GM21723 (cell line): ENCODE measurements around the gene LAMA4.

Source experiments
- ATAC-seq: cut with Tn5 transposase; IDR thresholded peaks from one replicate; pipeline ENCODE4 v1.9.1; 2021; ENCODE audit warnings: mild to moderate bottlenecking, moderate library complexity; ENCODE audit not compliant: unreplicated experiment

LAMA4 gene

DNA sequence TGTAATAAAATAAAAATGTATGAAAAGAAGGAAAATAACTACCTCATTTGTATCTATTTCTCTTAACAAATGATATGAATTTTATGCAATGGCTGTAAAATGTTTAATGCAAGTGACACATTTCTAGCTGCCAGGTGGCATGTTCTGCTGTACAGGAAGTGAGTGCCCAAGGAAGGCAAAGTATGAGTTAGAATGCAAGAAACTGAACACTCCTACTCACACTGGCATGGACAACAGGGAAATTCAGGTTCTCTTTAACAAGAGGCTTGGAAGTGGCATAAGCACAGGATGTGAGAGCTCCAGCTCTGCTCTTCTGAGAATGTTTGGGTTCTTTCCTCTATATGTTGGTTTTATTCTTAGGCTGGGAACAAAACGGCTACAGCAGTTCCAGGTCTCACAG is 20.4 kb upstream of the LAMA4 start:
- ATAC-seq = no peak

DNA sequence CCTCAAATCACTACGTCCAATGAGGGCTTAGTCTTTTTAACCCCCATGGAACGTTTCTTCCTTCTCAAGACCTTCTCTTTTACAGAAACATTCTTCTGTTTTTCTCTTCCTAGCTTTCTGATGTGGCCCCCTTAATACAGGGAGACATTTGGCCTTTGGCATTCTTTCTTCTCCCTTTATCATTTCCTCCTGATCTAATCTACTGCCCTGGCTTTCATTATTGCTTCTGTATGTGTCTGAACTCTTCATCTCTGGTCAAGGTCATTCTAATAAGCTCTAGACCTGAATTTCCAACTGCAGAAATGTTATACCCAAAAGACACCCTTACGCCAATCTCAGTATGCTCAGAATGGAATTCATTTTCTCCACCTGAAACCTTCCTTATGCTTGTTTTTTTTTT is 18.4 kb upstream of the LAMA4 start:
- ATAC-seq = no peak

DNA sequence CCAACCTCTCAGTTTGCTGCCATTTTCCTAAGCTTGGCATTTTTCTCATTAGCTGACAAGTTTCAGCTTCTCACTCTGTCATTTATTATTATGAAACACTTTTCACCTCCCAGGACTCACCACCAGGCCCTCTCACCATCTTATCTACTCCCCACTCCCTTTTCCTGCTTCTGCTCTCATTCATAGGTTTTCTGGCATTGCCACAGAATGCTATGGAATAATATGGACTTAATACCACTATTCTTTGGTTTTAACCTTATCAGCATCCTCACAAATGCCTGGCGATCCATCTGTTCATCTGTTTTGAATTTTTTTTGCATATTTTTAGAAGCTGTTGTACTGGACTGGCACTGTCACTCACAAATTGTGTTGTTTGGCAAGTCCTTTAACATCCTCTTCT is 16.4 kb upstream of the LAMA4 start:
- no peak for ATAC-seq

DNA sequence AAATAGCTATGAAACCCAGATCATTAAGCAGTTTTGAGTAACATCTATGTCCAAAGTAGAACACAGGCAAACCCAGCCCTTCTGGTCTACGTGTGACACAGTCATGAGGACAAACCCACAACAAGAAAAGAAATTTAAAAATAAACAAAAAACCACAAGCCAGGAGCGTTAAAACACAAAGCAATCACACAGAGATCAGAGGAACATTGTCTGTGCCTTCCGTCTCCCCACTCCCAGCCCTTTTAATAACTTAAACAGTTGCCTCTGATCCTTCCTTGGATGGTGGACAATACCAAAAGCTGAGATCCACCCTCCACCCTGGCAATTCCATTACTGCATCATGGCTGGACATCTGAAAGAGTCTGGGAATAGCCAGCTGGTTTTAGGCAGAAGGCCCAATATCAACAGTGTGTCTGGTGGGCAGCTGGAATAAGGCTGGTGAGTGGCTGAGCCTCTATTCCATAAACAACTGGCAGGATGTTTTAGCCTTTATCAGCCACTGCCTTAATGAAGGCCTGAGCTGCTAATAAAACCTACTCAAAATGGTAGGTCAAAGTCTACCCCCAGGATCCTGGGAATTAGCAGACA is 15.7 kb upstream of the LAMA4 start:
- no peak for ATAC-seq

DNA sequence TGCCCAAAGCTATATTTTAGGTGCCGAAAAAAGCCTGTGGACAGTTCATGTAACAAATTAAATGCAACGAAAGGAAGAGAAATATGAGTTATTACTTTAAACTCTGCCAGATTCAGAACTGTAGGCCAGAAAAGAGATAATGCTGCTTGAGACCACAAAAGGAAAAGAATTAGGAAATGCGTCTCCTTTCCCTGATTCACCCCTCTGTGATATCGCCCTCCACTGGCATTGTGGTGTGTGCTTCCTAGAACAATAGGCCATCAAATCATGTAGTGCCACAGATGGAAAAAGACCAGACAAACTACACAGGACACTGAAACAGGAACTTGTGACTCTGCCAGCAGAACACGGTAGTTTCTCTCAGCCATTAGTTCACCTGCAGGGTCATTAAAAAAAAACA is 14.7 kb upstream of the LAMA4 start:
- no peak for ATAC-seq

DNA sequence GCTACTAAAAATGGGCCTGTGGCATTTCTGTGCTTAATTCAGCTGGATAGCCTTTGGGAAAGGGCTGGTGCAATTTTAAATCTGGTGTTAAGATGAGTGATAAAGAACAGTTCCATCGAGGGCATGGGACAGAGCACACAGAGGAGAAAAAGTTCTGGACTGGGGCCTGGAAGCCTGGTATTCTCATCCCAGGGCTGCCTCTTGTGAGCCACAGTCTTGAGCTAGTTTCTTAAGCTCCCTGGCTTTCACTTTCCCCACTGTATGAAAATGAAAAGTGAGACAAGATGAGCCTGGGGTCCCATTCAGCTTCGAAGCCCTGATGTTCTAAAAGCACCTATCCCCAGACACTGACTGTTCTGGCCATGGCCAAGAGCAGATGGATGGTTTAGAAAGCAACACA is 14.3 kb upstream of the LAMA4 start:
- ATAC-seq = no peak

DNA sequence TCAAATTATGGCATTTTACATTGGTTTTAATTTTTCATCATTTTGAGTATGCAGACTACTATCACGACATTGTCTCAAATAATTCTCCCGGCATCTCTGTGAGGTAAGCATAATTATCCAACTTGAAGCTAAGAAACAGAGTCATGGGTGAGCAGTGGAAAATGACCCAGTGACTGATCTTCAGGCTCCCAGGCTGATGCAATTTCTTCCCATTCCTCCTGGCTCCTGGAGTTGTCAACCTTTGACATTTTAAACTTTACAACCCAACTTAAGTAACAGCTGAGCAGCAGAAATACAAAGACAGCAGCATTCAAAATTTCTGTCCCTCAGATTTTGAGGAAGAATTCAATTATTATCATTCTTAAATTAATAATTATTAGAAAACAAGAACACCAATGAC is 13.7 kb upstream of the LAMA4 start:
- no peak for ATAC-seq

DNA sequence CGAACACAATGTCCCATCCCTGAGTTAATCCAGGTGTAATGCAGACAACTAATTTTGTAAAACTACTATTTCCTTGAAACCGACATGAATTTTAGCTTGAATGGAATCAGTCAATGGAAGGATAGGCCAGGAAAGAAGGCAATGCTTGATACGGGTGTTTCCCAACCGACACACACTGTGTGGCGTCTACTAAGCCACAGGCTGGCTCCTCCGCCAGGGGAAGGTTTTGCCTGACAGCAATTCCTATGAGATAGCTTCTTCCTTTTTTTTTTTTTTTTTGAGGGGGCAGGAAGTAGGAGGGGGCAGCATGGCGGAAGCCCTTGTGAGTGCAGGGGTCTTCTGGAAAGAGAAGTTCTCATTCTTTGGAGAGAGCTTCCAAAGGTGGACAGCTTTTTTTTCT is 12.0 kb upstream of the LAMA4 start:
- ATAC-seq = no peak

DNA sequence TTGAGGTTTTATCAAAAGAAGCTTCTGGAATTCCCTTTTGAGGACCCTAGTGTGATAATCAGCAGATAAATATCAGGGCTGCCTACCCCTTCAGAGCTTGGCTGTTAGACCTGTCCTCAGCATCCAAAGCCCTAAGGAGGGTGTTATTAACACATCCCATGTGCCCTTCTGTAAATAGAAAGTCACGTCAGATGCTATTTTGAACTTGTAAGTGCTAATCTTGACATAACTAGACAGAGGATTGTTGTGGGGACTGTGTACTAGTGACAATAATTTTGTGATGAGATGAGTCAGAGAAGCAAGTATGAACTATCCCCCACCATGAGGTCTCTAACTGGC is 4.9 kb upstream of the LAMA4 start:
- no peak for ATAC-seq

DNA sequence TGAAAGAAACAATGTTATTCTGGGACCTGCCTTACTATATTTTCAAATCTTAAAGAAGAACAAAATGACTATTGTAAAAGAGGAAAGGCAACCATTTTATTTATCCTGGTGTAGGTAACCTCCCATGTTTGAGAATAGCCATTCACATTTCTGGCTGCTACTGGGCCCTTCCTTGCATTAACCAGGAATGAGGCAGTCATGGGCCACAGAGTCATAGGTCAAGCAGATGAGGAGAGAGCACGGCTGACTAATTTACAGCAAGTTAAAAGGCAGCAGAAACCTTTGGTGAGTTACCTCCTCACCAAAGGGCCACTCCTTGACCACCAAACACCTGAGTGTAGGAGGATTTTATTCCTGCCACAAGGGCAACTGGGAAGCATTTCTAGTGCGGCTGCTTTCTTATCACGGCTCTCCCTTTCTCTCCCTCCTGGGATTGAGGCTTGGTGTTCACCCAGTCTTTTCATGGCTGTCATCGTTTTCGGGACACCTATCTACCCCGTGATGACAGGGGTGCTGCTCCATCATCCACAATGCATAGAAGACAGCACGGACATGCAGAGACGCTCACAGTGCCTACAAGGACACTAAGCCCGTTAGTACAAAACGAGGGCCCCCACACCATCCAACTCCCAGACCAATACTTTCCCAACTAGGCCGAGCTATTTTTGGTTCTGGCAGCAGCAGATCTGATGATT is 4.4 kb upstream of the LAMA4 start:
- ATAC-seq = no peak

DNA sequence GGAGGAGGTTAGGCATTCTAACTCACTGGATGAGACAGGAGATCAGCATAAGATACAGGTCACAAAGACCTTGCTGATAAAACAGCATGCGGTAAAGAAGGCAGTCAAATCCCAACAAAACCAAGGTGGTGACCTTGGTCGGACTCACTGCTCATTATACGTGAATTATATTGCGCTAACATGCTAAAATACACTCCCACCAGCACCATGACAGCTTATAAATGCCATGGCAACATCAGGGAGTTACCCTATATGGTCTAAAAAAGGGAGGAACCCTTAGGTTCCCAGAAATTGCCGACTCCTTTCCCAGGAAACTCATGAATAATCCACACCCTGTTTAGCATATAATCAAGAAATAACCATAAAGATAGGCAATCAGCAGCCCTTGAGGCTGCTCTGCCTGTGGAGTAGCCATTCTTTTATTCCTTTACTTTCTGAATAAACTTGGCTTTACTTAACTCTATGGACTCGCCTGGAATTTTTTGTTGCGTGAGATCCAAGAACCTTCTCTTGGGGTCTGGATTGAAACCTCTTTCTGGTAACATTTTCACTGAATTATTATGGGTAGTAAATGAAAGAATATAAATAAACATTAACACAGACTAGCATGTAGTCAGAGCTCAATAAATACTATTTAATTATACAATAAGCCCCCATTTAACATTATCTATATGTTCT is 3.0 kb upstream of the LAMA4 start:
- no peak for ATAC-seq

DNA sequence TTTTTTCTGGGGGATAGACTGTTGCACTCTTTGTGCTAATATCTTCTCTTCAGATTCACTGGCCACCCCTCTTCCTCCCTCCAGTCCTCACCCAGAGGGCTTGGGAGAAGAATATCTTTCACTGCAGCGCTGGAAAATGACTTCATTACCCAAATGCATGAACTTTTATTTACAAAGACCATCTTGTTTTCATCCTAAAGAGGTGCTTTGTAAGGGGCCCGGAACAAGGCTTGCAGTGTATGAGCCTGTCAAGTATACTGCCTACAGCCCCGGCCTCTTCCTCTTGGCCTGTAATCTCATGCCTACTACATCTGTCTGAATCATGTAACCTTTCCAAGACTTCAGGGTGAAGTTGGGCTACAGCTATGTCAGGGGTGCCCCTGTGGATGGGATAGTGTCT is 554 bp upstream of the LAMA4 start:
- ATAC-seq = no peak

DNA sequence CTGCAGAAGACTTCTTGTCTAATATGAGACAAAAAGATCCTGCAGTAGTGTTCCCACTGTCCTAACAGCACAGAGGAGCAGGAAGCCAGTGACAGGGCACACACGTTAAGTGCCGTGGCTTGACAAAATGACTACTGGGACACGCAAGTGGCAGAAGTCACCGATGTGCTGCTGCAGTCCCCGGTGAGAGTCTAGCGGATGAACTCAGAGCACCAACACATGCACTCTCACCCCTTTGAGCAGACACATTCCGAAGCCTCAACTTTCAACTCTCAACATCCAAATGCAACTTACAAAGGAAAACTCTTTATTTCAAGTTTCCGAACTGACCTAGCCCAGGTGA is 898 bp downstream of the LAMA4 start:
- ATAC-seq = no peak

DNA sequence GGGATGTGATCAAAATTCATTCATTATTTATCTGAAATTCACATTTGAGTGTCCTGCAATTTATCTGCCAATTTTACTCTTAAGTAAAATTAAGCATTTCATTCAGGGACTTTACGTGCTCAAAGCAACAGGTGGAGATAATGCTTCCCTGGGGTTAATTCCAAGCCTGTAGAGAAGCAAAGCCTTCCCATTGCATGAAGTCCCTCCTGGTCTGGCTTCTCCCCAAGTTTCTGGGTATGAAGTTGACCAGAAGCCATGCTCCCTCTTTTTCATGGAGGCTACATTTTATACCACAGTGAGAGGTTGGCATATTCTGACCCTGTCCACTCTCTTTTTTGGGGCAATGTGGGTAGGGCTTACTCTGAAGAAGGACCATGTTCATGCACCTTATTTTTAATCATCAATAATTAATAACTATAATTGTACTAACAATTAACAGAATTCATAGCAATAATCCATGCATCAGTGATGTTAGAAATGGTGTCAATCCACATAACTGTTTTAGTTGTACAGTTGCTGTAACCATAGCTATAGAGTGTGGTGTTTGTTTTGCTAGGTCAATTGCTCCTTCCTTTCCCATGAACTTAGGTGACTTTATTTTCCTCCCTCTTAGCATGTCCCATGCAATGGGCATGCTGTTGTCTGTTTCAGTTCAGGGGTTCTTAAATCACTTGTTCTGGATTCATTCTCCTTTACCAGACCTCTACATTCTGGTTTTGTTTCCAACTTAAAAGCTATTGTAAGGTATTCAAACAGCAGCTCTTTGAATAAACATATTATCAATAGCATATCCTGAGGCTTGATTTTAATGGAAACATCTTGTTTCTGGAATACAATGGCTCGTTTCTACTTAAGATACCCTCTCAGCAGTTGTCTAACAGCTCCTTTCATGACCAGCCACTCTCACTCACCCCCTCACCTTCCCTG is 1.5 kb downstream of the LAMA4 start:
- ATAC-seq = no peak

DNA sequence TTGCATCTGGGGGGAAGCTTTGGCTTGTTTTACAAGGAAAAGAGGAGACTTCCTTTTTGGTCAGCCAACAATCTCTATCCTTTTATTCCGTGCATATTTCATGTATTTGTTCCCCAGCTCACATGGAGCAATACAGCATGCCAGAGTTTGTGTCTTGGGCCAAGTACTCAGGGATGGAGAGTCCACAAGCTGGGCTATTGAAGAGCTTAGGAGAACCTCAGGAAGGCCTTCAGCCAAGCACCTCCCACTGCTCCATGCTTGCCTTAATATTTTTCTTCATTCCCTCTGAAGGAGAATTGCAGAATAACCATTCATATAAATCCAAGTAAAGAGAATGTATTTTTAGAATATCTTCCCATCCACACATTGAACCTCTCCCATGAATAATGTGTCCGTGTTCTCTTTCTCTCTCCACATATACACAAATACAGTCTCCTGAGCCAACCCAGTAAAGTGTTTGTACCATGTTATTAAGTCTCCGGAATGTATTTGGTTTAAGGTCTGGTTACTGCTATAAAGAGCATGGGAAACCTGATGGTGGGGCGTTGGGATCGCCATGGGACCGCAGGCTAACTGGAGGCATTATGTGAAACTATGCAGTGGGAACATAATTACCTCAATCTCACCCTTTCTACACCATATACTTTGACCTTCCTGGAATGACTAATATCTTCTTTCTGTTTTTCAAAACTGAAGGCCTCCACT is 3.0 kb downstream of the LAMA4 start:
- no peak for ATAC-seq

DNA sequence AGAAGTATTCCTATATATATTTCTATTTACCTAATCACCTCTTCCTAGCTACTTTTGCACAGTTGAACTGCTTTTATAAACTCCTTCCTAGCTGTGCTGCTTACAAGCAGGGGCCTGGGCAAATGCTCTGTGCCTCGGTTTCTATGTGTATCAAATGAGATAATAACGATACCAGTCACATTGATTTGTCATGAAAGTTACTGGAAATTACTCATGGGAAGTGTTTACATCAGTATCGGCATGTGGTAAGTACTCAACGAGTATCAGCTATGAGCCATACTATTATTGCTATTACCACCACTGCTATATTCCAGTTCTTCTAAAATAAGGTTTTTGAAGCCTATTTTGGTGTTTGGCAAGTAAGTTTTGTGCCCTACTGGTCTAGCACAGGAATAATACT is 4.9 kb downstream of the LAMA4 start:
- no peak for ATAC-seq

DNA sequence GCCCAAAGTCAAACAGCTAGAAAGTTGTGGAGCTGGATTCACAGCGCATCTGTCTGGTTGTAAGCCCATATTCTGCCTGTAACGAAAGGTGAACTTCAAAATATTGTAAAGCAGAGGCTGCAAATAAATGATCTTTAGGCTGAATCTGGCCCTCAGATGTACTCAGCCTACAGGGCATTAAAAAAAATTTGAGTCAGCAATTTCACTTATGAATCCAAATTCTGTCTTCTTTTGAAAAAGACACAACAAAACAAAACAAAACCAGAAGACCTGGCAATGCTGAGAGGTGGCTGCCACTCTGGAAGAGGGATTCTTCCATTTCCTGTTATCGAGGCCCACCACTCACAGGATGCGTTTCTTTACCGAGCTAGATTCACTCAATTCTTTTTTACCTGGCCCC is 7.1 kb downstream of the LAMA4 start:
- ATAC-seq = no peak

DNA sequence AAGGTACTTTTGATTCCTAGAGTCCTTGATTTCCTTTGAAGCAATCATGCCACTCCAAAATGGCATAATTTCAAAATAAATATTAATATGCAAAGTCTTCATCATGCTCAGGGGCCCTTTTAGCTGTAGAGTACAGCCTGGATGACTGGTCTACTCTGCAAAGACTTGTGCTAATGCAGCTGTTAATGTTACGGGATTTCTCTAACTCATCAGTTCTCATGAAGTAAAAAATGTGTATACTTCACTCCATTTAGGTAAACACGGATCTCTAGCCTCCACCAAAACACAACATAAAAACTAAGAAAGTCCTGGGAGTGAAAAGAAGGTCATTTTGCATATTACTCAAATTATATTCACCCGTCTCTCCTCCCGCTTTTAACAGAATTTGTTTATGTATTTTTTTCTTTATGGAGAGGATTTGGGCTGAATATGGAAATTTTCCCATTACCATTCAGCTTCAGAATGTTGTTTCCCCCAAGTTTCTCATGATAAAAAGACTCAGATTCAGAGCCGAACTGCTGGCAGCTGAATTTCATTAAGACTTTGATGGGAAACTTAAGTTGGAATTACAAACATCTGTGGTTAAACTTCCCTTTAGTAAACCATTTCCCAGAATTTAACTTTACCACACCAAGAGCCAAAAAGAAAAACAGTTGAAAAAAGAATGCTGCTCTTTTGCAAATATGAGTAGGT is 8.7 kb downstream of the LAMA4 start:
- ATAC-seq = no peak

DNA sequence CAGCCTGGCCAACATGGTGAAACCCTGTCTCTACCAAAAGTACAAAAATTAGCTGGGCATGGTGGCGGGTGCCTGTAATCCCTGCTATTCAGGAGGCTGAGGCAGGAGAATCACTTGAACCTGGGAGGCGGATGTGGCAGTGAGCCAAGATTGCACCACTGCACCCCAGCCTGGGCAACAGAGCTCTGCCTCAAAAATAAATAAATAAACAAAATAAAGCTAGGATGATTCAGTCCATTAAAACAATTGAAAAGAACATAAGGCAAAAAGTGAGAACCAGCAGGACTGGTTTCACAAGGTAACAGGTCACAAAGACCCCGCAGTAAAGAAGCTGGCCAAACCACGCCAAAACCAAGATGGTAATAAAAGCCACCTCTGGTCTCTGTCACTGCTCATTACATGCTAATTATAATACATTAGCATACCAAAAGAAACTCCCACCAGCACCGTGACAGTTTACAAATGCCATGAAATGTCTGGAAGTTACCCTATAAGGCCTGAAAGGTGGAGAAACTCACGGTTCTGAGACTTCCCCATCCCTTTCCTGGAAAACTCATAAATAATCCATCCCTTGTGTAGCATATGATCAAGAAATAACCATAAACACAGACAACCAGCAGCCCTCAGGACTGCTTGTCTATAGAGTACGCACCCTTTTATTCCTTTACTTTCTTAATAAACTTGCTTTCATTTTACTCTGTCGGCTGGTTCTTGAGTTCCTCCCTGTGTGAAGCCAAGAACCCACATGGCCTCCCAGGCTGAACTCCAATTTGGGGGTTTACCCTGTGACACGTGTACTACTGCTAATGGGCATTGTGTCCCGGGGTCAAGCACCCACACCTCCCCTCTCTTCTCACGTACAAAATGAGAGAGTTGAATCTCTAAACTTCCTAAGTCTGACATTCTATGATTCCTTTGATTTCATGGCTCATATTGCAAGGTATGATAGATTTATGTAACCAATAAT is 10.2 kb downstream of the LAMA4 start:
- no peak for ATAC-seq
